Esophagus squamous epithelium (tissue), 5 donors: Measurements from ENCODE around the gene C1RL. TPM values are rescaled to one million over a fixed set of nuclear protein-coding genes. Genes with fewer than 3 reads are reported as not detected.
"Not testable (repeated sequence)": the region's sequence is repeated elsewhere in the genome, so short reads cannot be mapped to it uniquely, and the experiment has no call there.

Source experiments
- DNase-seq: peaks from one replicate; lab custom pipeline; 2025; lab: John Stamatoyannopoulos, UW
- H3K27ac ChIP-seq, 4 donors: fragments of 200-600 bp; sonication (generic); one replicate each; pipeline ENCODE4 v1.5.1; 2016 to 2019; ENCODE audit warnings: mild to moderate bottlenecking in 1 of 4
- H3K27me3 ChIP-seq, 4 donors: fragments of 200-600 bp; sonication (generic); 1 replicate in 3 of 4; 2 replicates in 1 of 4; pipeline versions ENCODE4 v1.5.1 to v1.6.0; 2017 to 2021; ENCODE audit warnings: antibody characterized with exemption in 1 of 4
- H3K36me3 ChIP-seq, 3 donors: fragments of 200-600 bp; sonication (generic); one replicate each; pipeline ENCODE4 v1.5.1; 2016 to 2019
- H3K4me1 ChIP-seq, 3 donors: fragments of 200-600 bp; sonication (generic); one replicate each; pipeline ENCODE4 v1.5.1; 2017 to 2019
- H3K4me3 ChIP-seq, 4 donors: fragments of 200-600 bp; sonication (generic); 1 replicate in 3 of 4; 2 replicates in 1 of 4; pipeline ENCODE4 v1.5.1; 2016 to 2019; ENCODE audit warnings: mild to moderate bottlenecking in 2 of 4, moderate library complexity in 1 of 4
- H3K9me3 ChIP-seq, 3 donors: fragments of 200-600 bp; sonication (generic); one replicate each; pipeline ENCODE4 v1.5.1; 2016 to 2019
- CTCF ChIP-seq, 6 experiments: fragments of 450-650 bp in 4 of 6; fragments of 200-600 bp in 2 of 6; sonication (generic) in 2 of 6; IDR thresholded peaks; one replicate each; pipeline ENCODE4 v1.5.1; 2016 to 2019; ENCODE audit warnings: antibody characterized with exemption in 6 of 6, mild to moderate bottlenecking in 4 of 6, moderate library complexity in 4 of 6
- POLR2A ChIP-seq, 4 donors: fragments of 450-650 bp; IDR thresholded peaks; one replicate each; pipeline ENCODE4 v1.6.1; 2017; ENCODE audit warnings: antibody characterized with exemption in 4 of 4, mild to moderate bottlenecking in 4 of 4, moderate library complexity in 3 of 4
- WGBS, 2 donors: methylation state at CpG; one replicate each; pipeline ENCODE4 v1.1.5; 2018; 5-methylcytosine and 5-hydroxymethylcytosine counted together
- intact Hi-C: fragments of 100-400 bp; cut with DNase I; formaldehyde crosslinking; loops from one replicate; pipeline ENCODE4 v1.15.0; 2022
- total RNA-seq, 4 donors: library from RNA; depleted of rRNA; stranded (reverse); fragments of >200 nt; gene quantifications; one replicate each; pipeline ENCODE4 v1.1.0, GENCODE V29; 2016
- donor health status: DM: yes; HTN: yes; CAD: no.

Gene C1RL
- total RNA-seq, 4 donors from 2014 or later: 13.0 to 53.2 (median 25.8) TPM

- peak overlapping the region in 1 of 4 donors; percentile 30 for H3K27ac ChIP-seq
- peaks cover 15 to 63% (median 22%) of the 10 kb centered on the region in 3 donors for H3K4me1 ChIP-seq
- 69 to 83% methylated on average over 5 of the region's 5 CpGs for WGBS, 2 donors
- TF ChIP-seq POLR2A (IDR thresholded peaks at IDR 0.05) (no peak), CTCF (IDR thresholded peaks at IDR 0.05) (no peak)
- no peaks in the 10 kb centered on the region for H3K27me3 ChIP-seq
- no peak overlapping the region for H3K4me3 ChIP-seq
- peaks cover 0 to 10% (median 8%) of the 10 kb centered on the region in 3 donors for H3K36me3 ChIP-seq
- DNase-seq: no peak
- intact Hi-C loops: no loop called here
- H3K9me3 ChIP-seq: no peaks in the 10 kb centered on the region
Measured at GRCh38 chr12:7110661-7111060, 1.6 kb upstream of the C1RL start.

- intact Hi-C loops: no loop called here
Measured at GRCh38 chr12:7109572-7109920, 532 bp upstream of the C1RL start.

GRCh38 chr12:7108003-7108795 lies 815 bp downstream of the C1RL start:
- Histone ChIP-seq H3K4me1 (peaks cover 15 to 56% (median 22%) of the 10 kb centered on the region in 3 donors), H3K4me3 (peak overlapping the region; percentile 43 to 86 (median 68)), H3K9me3 (no peaks in the 10 kb centered on the region), H3K27ac (peak overlapping the region; percentile 87 to 98 (median 95)), H3K36me3 (peaks cover 0 to 20% (median 0%) of the 10 kb centered on the region in 3 donors), H3K27me3 (no peaks in the 10 kb centered on the region)
- intact Hi-C loops: no loop called here
- TF ChIP-seq POLR2A (IDR thresholded peaks at IDR 0.05) (peak in 2 of 4 donors; percentile 55 to 74), CTCF (IDR thresholded peaks at IDR 0.05) (no peak)
- 0 to 3% methylated on average over 8 to 11 of the region's 30 CpGs for WGBS, 2 donors
- peak; percentile 33 for DNase-seq

More at GRCh38 chr12:7109572-7109920, 532 bp upstream of the C1RL start:
- peaks cover 0 to 6% (median 0%) of the 10 kb centered on the region in 3 donors for H3K36me3 ChIP-seq
- peak overlapping the region in 3 of 4 donors; percentile 64 to 86 (median 72) for H3K4me3 ChIP-seq
- TF ChIP-seq POLR2A (IDR thresholded peaks at IDR 0.05): no peak
- no peak for TF ChIP-seq CTCF (IDR thresholded peaks at IDR 0.05)
- 0 to 50% methylated on average over 1 to 5 of the region's 5 CpGs for WGBS, 2 donors
- peaks cover 15 to 63% (median 22%) of the 10 kb centered on the region in 3 donors for H3K4me1 ChIP-seq
- H3K9me3 ChIP-seq: no peaks in the 10 kb centered on the region
- DNase-seq: no peak
- H3K27me3 ChIP-seq: no peaks in the 10 kb centered on the region
- H3K27ac ChIP-seq: peak overlapping the region; percentile 87 to 98 (median 95)

- no peak for TF ChIP-seq CTCF (IDR thresholded peaks at IDR 0.05)
- no peak for TF ChIP-seq POLR2A (IDR thresholded peaks at IDR 0.05)
- H3K9me3 ChIP-seq: no peaks in the 10 kb centered on the region
- no peak for DNase-seq
- peaks cover 0 to 24% (median 0%) of the 10 kb centered on the region in 3 donors for H3K36me3 ChIP-seq
- 23 to 27% methylated on average over 3 of the region's 3 CpGs for WGBS, 2 donors
- peak overlapping the region; percentile 43 to 86 (median 68) for H3K4me3 ChIP-seq
- H3K27ac ChIP-seq: peak overlapping the region; percentile 87 to 98 (median 95)
- no peaks in the 10 kb centered on the region for H3K27me3 ChIP-seq
- intact Hi-C loops: no loop called here
- peaks cover 11 to 51% (median 22%) of the 10 kb centered on the region in 3 donors for H3K4me1 ChIP-seq
Measured at GRCh38 chr12:7107636-7108002, 1.4 kb downstream of the C1RL start.

- peaks cover 0 to 29% (median 0%) of the 10 kb centered on the region in 3 donors for H3K36me3 ChIP-seq
- H3K4me3 ChIP-seq: peak overlapping the region in 2 of 4 donors; percentile 32 to 64
- DNase-seq, H3K27me3 ChIP-seq, H3K9me3 ChIP-seq, intact Hi-C loops: not testable (repeated sequence)
- peak overlapping the region in 2 of 4 donors; percentile 95 for H3K27ac ChIP-seq
- 94 to 99% methylated on average over 4 to 5 of the region's 5 CpGs for WGBS, 2 donors
- peaks cover 11 to 51% (median 22%) of the 10 kb centered on the region in 3 donors for H3K4me1 ChIP-seq
Measured at GRCh38 chr12:7107181-7107580, 1.8 kb downstream of the C1RL start.
